Naive thymus-derived CD4-positive, alpha-beta T cell (primary cell): Measurements from ENCODE around the gene RELL1. TPM values are rescaled to one million over a fixed set of nuclear protein-coding genes. Genes with fewer than 3 reads are reported as not detected.

Experiments
- ATAC-seq: fragments of 150-1000 bp; cut with Tn5 transposase; 2 replicates; pipeline ENCODE4 v1.10.0; 2021; ENCODE audit warnings: mild to moderate bottlenecking, moderate library complexity
- CTCF ChIA-PET: fragments of 350-600 bp; sonication (Branson Sonifier 250); formaldehyde crosslinking; loops from one replicate; lab custom pipeline; 2021; ENCODE audit warnings: antibody characterized with exemption; lab: Charles Lee
- POLR2A ChIA-PET: fragments of 350-600 bp; sonication (Branson Sonifier 250); formaldehyde crosslinking; loops from one replicate; lab custom pipeline; 2021; ENCODE audit warnings: antibody characterized with exemption, inconsistent platforms; lab: Charles Lee
- DNase-seq, 9 donors: peaks; one replicate each; pipeline versions ENCODE4 v3.0.0 to v3.0.0-alpha.2; 2020 to 2022; ENCODE audit warnings: mixed read lengths in 1 of 9
- H3K27ac ChIP-seq: one replicate; pipeline ENCODE4 v1.7.0; 2013; ENCODE audit warnings: mild to moderate bottlenecking, low read depth, low read length, moderate library complexity
- H3K27me3 ChIP-seq, 2 donors: one replicate each; pipeline ENCODE4 v1.7.0; 2013; ENCODE audit warnings: low read length in 2 of 2, mild to moderate bottlenecking in 2 of 2, moderate library complexity in 2 of 2; ENCODE audit not compliant: control insufficient read depth in 2 of 2, insufficient read depth in 2 of 2
- H3K36me3 ChIP-seq, 3 experiments: 1 replicate in 2 of 3; 2 replicates in 1 of 3; pipeline ENCODE4 v1.7.0; 2013; ENCODE audit warnings: low read length in 3 of 3, mild to moderate bottlenecking in 3 of 3, moderate library complexity in 1 of 3; ENCODE audit not compliant: insufficient read depth in 3 of 3, control insufficient read depth in 2 of 3
- H3K4me1 ChIP-seq, 2 donors: one replicate each; pipeline ENCODE4 v1.7.0; 2013; ENCODE audit warnings: low read length in 2 of 2, mild to moderate bottlenecking in 2 of 2, moderate library complexity in 1 of 2; ENCODE audit not compliant: control insufficient read depth in 2 of 2, insufficient read depth in 2 of 2
- H3K4me3 ChIP-seq: 2 replicates; pipeline ENCODE4 v1.7.0; 2013; ENCODE audit warnings: mild to moderate bottlenecking, low read length
- H3K9me3 ChIP-seq, 3 experiments: 1 replicate in 2 of 3; 2 replicates in 1 of 3; pipeline ENCODE4 v1.7.0; 2013; ENCODE audit warnings: low read length in 3 of 3; ENCODE audit not compliant: control insufficient read depth in 2 of 3
- H3K27ac Mint-ChIP-seq, 9 donors: one replicate each; pipeline ENCODE4 v1.8.0; 2020 to 2022; ENCODE audit warnings: mixed read lengths in 9 of 9, mild to moderate bottlenecking in 8 of 9, moderate library complexity in 5 of 9, inconsistent platforms in 2 of 9
- H3K27me3 Mint-ChIP-seq, 5 donors: one replicate each; pipeline ENCODE4 v1.8.0; 2021 to 2022; ENCODE audit warnings: mixed read lengths in 5 of 5, mild to moderate bottlenecking in 1 of 5
- H3K36me3 Mint-ChIP-seq, 5 donors: one replicate each; pipeline ENCODE4 v1.8.0; 2020 to 2022; ENCODE audit warnings: mixed read lengths in 5 of 5, mild to moderate bottlenecking in 3 of 5, inconsistent platforms in 1 of 5
- H3K4me1 Mint-ChIP-seq, 7 donors: one replicate each; pipeline ENCODE4 v1.8.0; 2020 to 2022; ENCODE audit warnings: mixed read lengths in 7 of 7, mild to moderate bottlenecking in 3 of 7, inconsistent platforms in 1 of 7
- H3K4me3 Mint-ChIP-seq, 10 donors: one replicate each; pipeline ENCODE4 v1.8.0; 2020 to 2022; ENCODE audit warnings: mild to moderate bottlenecking in 10 of 10, mixed read lengths in 10 of 10, moderate library complexity in 6 of 10, inconsistent platforms in 2 of 10
- H3K9me3 Mint-ChIP-seq, 11 donors: one replicate each; pipeline ENCODE4 v1.8.0; 2020 to 2022; ENCODE audit warnings: mixed read lengths in 11 of 11, mild to moderate bottlenecking in 4 of 11, inconsistent platforms in 1 of 11, moderate library complexity in 1 of 11
- intact Hi-C, 2 donors: fragments of 100-400 bp; cut with micrococcal nuclease; formaldehyde crosslinking; loops; one replicate each; pipeline ENCODE4 v1.15.1; 2023
- polyA plus RNA-seq, 2 donors: library from polyadenylated mRNA; unstranded; fragments of 300-500 nt; fragmentation: Illumina TruSeq; gene quantifications; one replicate each; pipeline ENCODE4 v1.2.3, GENCODE V29; 2021
- total RNA-seq, 6 experiments: library from RNA in 5 of 6; stranded (reverse) in 5 of 6; gene quantifications; 1 replicate in 5 of 6; 2 replicates in 1 of 6; pipeline ENCODE4 v1.2.3 and lab custom pipeline; 2021 to 2026

Gene RELL1
- total and polyA plus RNA-seq, 7 experiments from 2014 or later, result 4.8 to 35.2 (median 27.1) TPM

GRCh38 chr4:37689353-37690095 lies 3.3 kb upstream of the RELL1 start:
- DNase-seq, result no peak
- intact Hi-C loops, result loop anchor here (5.0 to 10.0 kb wide), 11 partner anchors 47 to 1768 kb away; partner anchors contain the start of genes ARAP2 (in 1 of the 2), KLF3 (in 1 of the 2), LIAS (in 1 of the 2) and RFC1 (in 1 of the 2)
- Histone ChIP-seq H3K9me3 (no peaks in the 10 kb centered on the region), H3K4me1 (peaks cover 7% of the 10 kb centered on the region in 2 donors), H3K27me3 (no peaks in the 10 kb centered on the region), H3K36me3 (peaks cover 0 to 5% (median 0%) of the 10 kb centered on the region in 3 experiments), H3K27ac (no peak overlapping the region), H3K4me3 (no peak overlapping the region)
- peaks cover 0 to 5% (median 4%) of the 10 kb centered on the region in 5 donors for H3K36me3 Mint-ChIP-seq
- peaks cover 0 to 15% (median 0%) of the 10 kb centered on the region in 5 donors for H3K27me3 Mint-ChIP-seq
- CTCF ChIA-PET, result interaction anchor here (0.7 kb wide), 1 partner anchor 236 kb away, joined by 3 read pairs; a partner anchor contains a TSS
- H3K4me3 Mint-ChIP-seq, result no peak overlapping the region
- no peak overlapping the region for H3K27ac Mint-ChIP-seq
- peaks cover 12 to 19% (median 14%) of the 10 kb centered on the region in 7 donors for H3K4me1 Mint-ChIP-seq
- POLR2A ChIA-PET, result interaction anchor here (0.6 to 0.8 kb wide), 3 partner anchors 14 to 1496 kb away, joined by 3 to 4 read pairs (median 3); no protein-coding TSS in a partner anchor
- H3K9me3 Mint-ChIP-seq, result peaks cover 0 to 12% (median 5%) of the 10 kb centered on the region in 11 donors
- ATAC-seq, result no peak

GRCh38 chr4:37687681-37688080 lies 1.5 kb upstream of the RELL1 start:
- no peak overlapping the region for H3K27ac ChIP-seq
- H3K4me1 Mint-ChIP-seq, result peaks cover 26 to 32% (median 29%) of the 10 kb centered on the region in 7 donors
- POLR2A ChIA-PET, result interaction anchor here (0.7 kb wide), 1 partner anchor 30 kb away, joined by 3 read pairs; no protein-coding TSS in a partner anchor
- H3K9me3 Mint-ChIP-seq, result peaks cover 0 to 10% (median 3%) of the 10 kb centered on the region in 11 donors
- ATAC-seq (no peak), DNase-seq (no peak)
- H3K4me3 Mint-ChIP-seq, result peak overlapping the region in 6 of 10 donors; percentile 89 to 97 (median 94)
- no peak overlapping the region for H3K4me3 ChIP-seq
- peaks cover 0 to 15% (median 3%) of the 10 kb centered on the region in 5 donors for H3K36me3 Mint-ChIP-seq
- no peaks in the 10 kb centered on the region for H3K27me3 ChIP-seq
- peaks cover 0 to 11% (median 0%) of the 10 kb centered on the region in 5 donors for H3K27me3 Mint-ChIP-seq
- peaks cover 0 to 5% (median 0%) of the 10 kb centered on the region in 3 experiments for H3K36me3 ChIP-seq
- H3K27ac Mint-ChIP-seq, result peak overlapping the region in 3 of 9 donors; percentile 80 to 98 (median 94)
- intact Hi-C loops, result loop anchor here (2.0 to 10.0 kb wide), 13 partner anchors 45 to 1770 kb away; partner anchors contain the start of genes ARAP2 (in 1 of the 2), KLF3 (in 1 of the 2), LIAS (in 1 of the 2) and RFC1 (in 1 of the 2)
- H3K4me1 ChIP-seq, result peaks cover 20 to 21% of the 10 kb centered on the region in 2 donors
- no peaks in the 10 kb centered on the region for H3K9me3 ChIP-seq
- CTCF ChIA-PET, result no interaction called here

- no peak for DNase-seq
- Mint-ChIP-seq H3K4me1 (peaks cover 31 to 38% (median 34%) of the 10 kb centered on the region in 7 donors), H3K4me3 (peak overlapping the region; percentile 85 to 98 (median 94)), H3K27ac (peak overlapping the region; percentile 48 to 98 (median 94)), H3K9me3 (peaks cover 0 to 5% (median 0%) of the 10 kb centered on the region in 11 donors), H3K36me3 (peaks cover 0 to 13% (median 0%) of the 10 kb centered on the region in 5 donors), H3K27me3 (peaks cover 0 to 11% (median 0%) of the 10 kb centered on the region in 5 donors)
- Histone ChIP-seq H3K4me1 (peaks cover 22 to 26% of the 10 kb centered on the region in 2 donors), H3K36me3 (peaks cover 0 to 5% (median 0%) of the 10 kb centered on the region in 3 experiments), H3K9me3 (no peaks in the 10 kb centered on the region), H3K4me3 (peak overlapping the region; percentile 50), H3K27me3 (no peaks in the 10 kb centered on the region), H3K27ac (peak overlapping the region; percentile 92)
- intact Hi-C loops, result loop anchor here (2.0 to 10.0 kb wide), 13 partner anchors 45 to 1770 kb away; partner anchors contain the start of genes ARAP2 (in 1 of the 2), KLF3 (in 1 of the 2), LIAS (in 1 of the 2) and RFC1 (in 1 of the 2)
- ATAC-seq, result no peak
- CTCF ChIA-PET, result interaction anchor here (1.2 kb wide), 2 partner anchors 84 to 95 kb away, joined by 3 read pairs; no protein-coding TSS in a partner anchor
- POLR2A ChIA-PET, result interaction anchor here (0.6 to 1.0 kb wide), 5 partner anchors 26 to 997 kb away, joined by 3 to 9 read pairs (median 5); partner anchors contain the start of gene PGM2
Observed at GRCh38 chr4:37687194-37687562, 1.0 kb upstream of the RELL1 start.

GRCh38 chr4:37685823-37686372 lies 278 bp downstream of the RELL1 start:
- ATAC-seq, result peak; percentile 14
- intact Hi-C loops, result loop anchor here (1.0 to 10.0 kb wide), 24 partner anchors 10 to 1841 kb away; partner anchors contain the start of genes PGM2 (in 2 of the 2), TBC1D1 (in 2 of the 2), WDR19 (in 2 of the 2) and ARAP2 (in 1 of the 2)
- Histone ChIP-seq H3K4me1 (peaks cover 22 to 30% of the 10 kb centered on the region in 2 donors), H3K36me3 (peaks cover 0 to 5% (median 0%) of the 10 kb centered on the region in 3 experiments), H3K9me3 (no peaks in the 10 kb centered on the region), H3K27ac (peak overlapping the region; percentile 92), H3K4me3 (peak overlapping the region; percentile 50), H3K27me3 (no peaks in the 10 kb centered on the region)
- H3K27me3 Mint-ChIP-seq, result peaks cover 0 to 11% (median 0%) of the 10 kb centered on the region in 5 donors
- H3K4me3 Mint-ChIP-seq, result peak overlapping the region; percentile 92 to 98 (median 96)
- ChIA-PET POLR2A (interaction anchor here (1.0 to 1.5 kb wide), 2 partner anchors 95 to 140 kb away, joined by 6 read pairs; partner anchors contain the start of gene PGM2), CTCF (interaction anchor here (1.2 kb wide), 2 partner anchors 83 to 96 kb away, joined by 3 read pairs; no protein-coding TSS in a partner anchor)
- peak in 2 of 9 donors; percentile 49 to 63 for DNase-seq
- peak overlapping the region; percentile 88 to 99 (median 94) for H3K27ac Mint-ChIP-seq
- H3K9me3 Mint-ChIP-seq, result no peaks in the 10 kb centered on the region
- H3K36me3 Mint-ChIP-seq, result peaks cover 0 to 13% (median 0%) of the 10 kb centered on the region in 5 donors
- peaks cover 34 to 46% (median 39%) of the 10 kb centered on the region in 7 donors for H3K4me1 Mint-ChIP-seq

- Histone ChIP-seq H3K9me3 (no peaks in the 10 kb centered on the region), H3K27ac (peak overlapping the region; percentile 92), H3K4me1 (peaks cover 22 to 30% of the 10 kb centered on the region in 2 donors), H3K36me3 (peaks cover 0 to 5% (median 0%) of the 10 kb centered on the region in 3 experiments), H3K4me3 (peak overlapping the region; percentile 50), H3K27me3 (no peaks in the 10 kb centered on the region)
- Mint-ChIP-seq H3K27ac (peak overlapping the region; percentile 88 to 99 (median 94)), H3K36me3 (peaks cover 0 to 13% (median 0%) of the 10 kb centered on the region in 5 donors), H3K4me3 (peak overlapping the region; percentile 87 to 96 (median 94)), H3K27me3 (peaks cover 0 to 11% (median 0%) of the 10 kb centered on the region in 5 donors), H3K9me3 (no peaks in the 10 kb centered on the region), H3K4me1 (peaks cover 34 to 50% (median 41%) of the 10 kb centered on the region in 7 donors)
- CTCF ChIA-PET, result no interaction called here
- POLR2A ChIA-PET, result interaction anchor here (0.6 to 1.5 kb wide), 2 partner anchors 11 to 96 kb away, joined by 3 to 6 read pairs; no protein-coding TSS in a partner anchor
- ATAC-seq, result peak; percentile 6
- intact Hi-C loops, result loop anchor here (1.0 to 10.0 kb wide), 15 partner anchors 9 to 1772 kb away; partner anchors contain the start of genes ARAP2 (in 1 of the 2), KLF3 (in 1 of the 2), LIAS (in 1 of the 2) and RFC1 (in 1 of the 2)
- peak in 8 of 9 donors; percentile 27 to 85 (median 80) for DNase-seq
Observed at GRCh38 chr4:37685161-37685822, 884 bp downstream of the RELL1 start.
